ENCODE results near the gene RMDN3. TPM values are rescaled to one million over a fixed set of nuclear protein-coding genes. Genes with fewer than 3 reads are reported as not detected.

The RMDN3 gene
- total RNA-seq, 1 experiment from 2014 or later = 28.3 TPM

DNA sequence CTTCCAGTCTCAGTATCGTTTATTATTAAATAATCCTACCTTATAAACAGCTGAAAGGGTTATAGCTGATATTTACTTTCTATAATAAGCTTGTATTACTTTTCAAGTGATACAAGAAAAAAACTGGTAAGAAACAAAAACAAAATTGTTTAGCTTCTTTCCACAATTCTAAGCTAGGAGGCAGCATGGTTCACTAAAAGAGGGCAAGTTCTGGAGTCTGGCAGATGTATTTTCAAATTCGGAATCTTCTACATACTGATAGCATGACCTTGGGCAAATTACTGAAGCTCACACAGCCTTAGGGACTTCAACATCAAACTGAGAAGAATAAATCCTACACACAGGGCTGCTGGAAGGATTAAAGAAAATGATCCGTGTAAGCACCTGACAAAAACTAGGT lies 30.1 kb upstream of the RMDN3 start:
- peaks cover 0 to 4% (median 0%) of the 10 kb centered on the region in 3 experiments; a peak in 2 of 7 replicates for H3K36me3 Mint-ChIP-seq (ENCODE audit: insufficient read depth in 1 of 3, low read depth in 3 of 3)
- Histone ChIP-seq H3K9me3 (ENCODE audit: control insufficient read depth, low read depth, low read length) (no peaks in the 10 kb centered on the region), H3K79me2 (ENCODE audit: insufficient read depth, low read length) (no peaks in the 10 kb centered on the region), H4K91ac (ENCODE audit: insufficient read length, low read depth, low read length) (peak overlapping the region; percentile 61), H3K9ac (ENCODE audit: extremely low read depth, insufficient read length, low read length) (no peak overlapping the region), H3K27me3 (ENCODE audit: insufficient read depth, low read length) (no peaks in the 10 kb centered on the region), H4K8ac (replicated peaks; ENCODE audit: insufficient read length, low read depth, low read length) (no peak overlapping the region), H2BK20ac (ENCODE audit: low read depth, low read length, poor library complexity, severe bottlenecking) (no peak overlapping the region), H3T11ph (ENCODE audit: low read length) (no peak overlapping the region), H2AFZ (ENCODE audit: low read length) (no peak overlapping the region), H2BK12ac (ENCODE audit: insufficient read length, low read depth, low read length) (no peak overlapping the region), H3K27ac (ENCODE audit: insufficient read length, low read depth, low read length) (no peak overlapping the region), H3K4me1 (ENCODE audit: insufficient read depth, low read length) (peaks cover 9% of the 10 kb centered on the region; the same call in 1 of the 2 replicates), H2BK5ac (ENCODE audit: insufficient read length, low read length) (no peak overlapping the region), H3K4me2 (ENCODE audit: insufficient read depth, insufficient read length, low read length) (no peak overlapping the region), H3K23me2 (ENCODE audit: insufficient read length, low read depth, low read length, poor library complexity, severe bottlenecking) (no peaks in the 10 kb centered on the region), H3K23ac (ENCODE audit: insufficient read length, low read depth, low read length) (no peak overlapping the region), H2BK120ac (ENCODE audit: low read depth, low read length, poor library complexity, severe bottlenecking) (no peak overlapping the region), H3K79me1 (ENCODE audit: insufficient read depth, low read depth, low read length, poor library complexity, severe bottlenecking) (peaks cover 4% of the 10 kb centered on the region), H3K56ac (ENCODE audit: insufficient read length, low read depth, low read length) (no peak overlapping the region), H4K20me1 (ENCODE audit: control insufficient read depth, insufficient read depth, insufficient read length) (no peaks in the 10 kb centered on the region), H3K18ac (ENCODE audit: insufficient read length, low read depth, low read length) (peak overlapping the region; percentile 78), H3K14ac (ENCODE audit: insufficient read depth, low read length) (no peak overlapping the region), H2AK5ac (ENCODE audit: insufficient read length, low read length) (peak overlapping the region; percentile 85), H2BK15ac (ENCODE audit: low read depth, low read length) (no peak overlapping the region), H3K4ac (ENCODE audit: low read depth, low read length) (no peak overlapping the region), H4K5ac (ENCODE audit: insufficient read length, low read depth, low read length) (no peak overlapping the region)
- TF ChIP-seq, protein P1, sequence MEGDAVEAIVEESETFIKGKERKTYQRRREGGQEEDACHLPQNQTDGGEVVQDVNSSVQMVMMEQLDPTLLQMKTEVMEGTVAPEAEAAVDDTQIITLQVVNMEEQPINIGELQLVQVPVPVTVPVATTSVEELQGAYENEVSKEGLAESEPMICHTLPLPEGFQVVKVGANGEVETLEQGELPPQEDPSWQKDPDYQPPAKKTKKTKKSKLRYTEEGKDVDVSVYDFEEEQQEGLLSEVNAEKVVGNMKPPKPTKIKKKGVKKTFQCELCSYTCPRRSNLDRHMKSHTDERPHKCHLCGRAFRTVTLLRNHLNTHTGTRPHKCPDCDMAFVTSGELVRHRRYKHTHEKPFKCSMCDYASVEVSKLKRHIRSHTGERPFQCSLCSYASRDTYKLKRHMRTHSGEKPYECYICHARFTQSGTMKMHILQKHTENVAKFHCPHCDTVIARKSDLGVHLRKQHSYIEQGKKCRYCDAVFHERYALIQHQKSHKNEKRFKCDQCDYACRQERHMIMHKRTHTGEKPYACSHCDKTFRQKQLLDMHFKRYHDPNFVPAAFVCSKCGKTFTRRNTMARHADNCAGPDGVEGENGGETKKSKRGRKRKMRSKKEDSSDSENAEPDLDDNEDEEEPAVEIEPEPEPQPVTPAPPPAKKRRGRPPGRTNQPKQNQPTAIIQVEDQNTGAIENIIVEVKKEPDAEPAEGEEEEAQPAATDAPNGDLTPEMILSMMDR (conservative IDR thresholded peaks at IDR 0.05) = no peak; the same call in 2 of the 3 replicates
- no peak for DNase-seq
- H3K27me3 Mint-ChIP-seq (ENCODE audit: low read depth) = no peaks in the 10 kb centered on the region
- H3K27ac Mint-ChIP-seq = peak overlapping the region in 1 of 3 experiments; percentile 33; a peak in 1 of 7 replicates
- no peaks in the 10 kb centered on the region for H3K9me3 Mint-ChIP-seq
- no CpG with 5 or more reads among the region's 3 CpGs for WGBS (ENCODE audit: extremely low coverage, insufficient read length, low lambda C conversion rate)
- H3K4me3 Mint-ChIP-seq = no peak overlapping the region
- H3K4me1 Mint-ChIP-seq = peaks cover 49 to 53% of the 10 kb centered on the region in 2 experiments

Measured in H9 (cell line).